GM18868 (cell line): ENCODE measurements around the gene USP28.
A peak's percentile ranks its signal among the peaks of the same experiment; 100 is the strongest.
"Not testable (repeated sequence)": the region's sequence is repeated elsewhere in the genome, so short reads cannot be mapped to it uniquely, and the experiment has no call there.

Experiments
- ATAC-seq: cut with Tn5 transposase; IDR thresholded peaks from one replicate; pipeline ENCODE4 v1.9.1; 2021; ENCODE audit warnings: mild to moderate bottlenecking, moderate library complexity; ENCODE audit not compliant: unreplicated experiment

The USP28 gene

GRCh38 chr11:113879446-113879845, 4.1 kb upstream of the USP28 start:
- ATAC-seq, result not testable (repeated sequence)

GRCh38 chr11:113877670-113878055, 2.3 kb upstream of the USP28 start:
- ATAC-seq, result no peak

GRCh38 chr11:113876798-113877669, 1.7 kb upstream of the USP28 start:
- no peak for ATAC-seq

GRCh38 chr11:113876074-113876797, 864 bp upstream of the USP28 start:
- ATAC-seq, result no peak

GRCh38 chr11:113874581-113875233, 665 bp downstream of the USP28 start:
- ATAC-seq, result peak; percentile 32

- ATAC-seq, result no peak
Measured at GRCh38 chr11:113874096-113874495, 1.3 kb downstream of the USP28 start.

- no peak for ATAC-seq
Measured at GRCh38 chr11:113873236-113873626, 2.1 kb downstream of the USP28 start.

- no peak for ATAC-seq
Measured at GRCh38 chr11:113871336-113871735, 4.0 kb downstream of the USP28 start.

- ATAC-seq, result no peak
Measured at GRCh38 chr11:113867843-113868503, 7.4 kb downstream of the USP28 start.

GRCh38 chr11:113865873-113866272, 9.5 kb downstream of the USP28 start:
- no peak for ATAC-seq

GRCh38 chr11:113864410-113864809, 11.0 kb downstream of the USP28 start:
- no peak for ATAC-seq

- no peak for ATAC-seq
Measured at GRCh38 chr11:113862435-113862834, 12.9 kb downstream of the USP28 start.

GRCh38 chr11:113859665-113860064, 15.7 kb downstream of the USP28 start:
- ATAC-seq, result no peak

- ATAC-seq, result no peak
Measured at GRCh38 chr11:113856966-113857759, 18.2 kb downstream of the USP28 start.

- no peak for ATAC-seq
Measured at GRCh38 chr11:113855803-113856202, 19.6 kb downstream of the USP28 start.

- no peak for ATAC-seq
Measured at GRCh38 chr11:113850188-113850587, 25.2 kb downstream of the USP28 start.

GRCh38 chr11:113849713-113850112, 25.7 kb downstream of the USP28 start:
- ATAC-seq, result no peak

GRCh38 chr11:113847580-113847979, 27.8 kb downstream of the USP28 start:
- ATAC-seq, result no peak

GRCh38 chr11:113847111-113847510, 28.3 kb downstream of the USP28 start:
- ATAC-seq, result no peak

- no peak for ATAC-seq
Measured at GRCh38 chr11:113841691-113842090, 33.7 kb downstream of the USP28 start.
